Measurements from ENCODE around the gene ORC6. TPM values are rescaled to one million over a fixed set of nuclear protein-coding genes. Genes with fewer than 3 reads are reported as not detected.
A peak's percentile ranks its signal among the peaks of the same experiment; 100 is the strongest.

ORC6 gene
- total and polyA plus RNA-seq, 9 of the 15 experiments (the other 6 are each of a cell fraction or from before 2014, with no cell fraction given): 18.7 to 71.4 (median 47.0) TPM

GRCh38 chr16:46649588-46650253 lies 39.7 kb upstream of the ORC6 start (continued):
- TF ChIP-seq TRIM25 (IDR thresholded peaks at IDR 0.05; ENCODE audit: borderline replicate concordance) (no peak), ZNF785 (CRISPR knock-in tag; IDR thresholded peaks at IDR 0.05) (no peak), RBM17 (IDR thresholded peaks at IDR 0.05; ENCODE audit: borderline replicate concordance, low read depth, low read length) (no peak), ZNF184 (CRISPR knock-in tag; IDR thresholded peaks at IDR 0.05) (no peak), MLX (CRISPR knock-in tag; conservative IDR thresholded peaks at IDR 0.05) (no peak), TEAD2 (tag; IDR thresholded peaks at IDR 0.05) (no peak), SAFB (IDR thresholded peaks at IDR 0.05; ENCODE audit: borderline replicate concordance, low read depth, low read length) (no peak), ZNF395 (CRISPR knock-in tag; IDR thresholded peaks at IDR 0.05) (no peak), ZBTB17 (CRISPR knock-in tag; IDR thresholded peaks at IDR 0.05) (no peak), ELF1 (tag; IDR thresholded peaks at IDR 0.05) (no peak), CREB3 (tag; conservative IDR thresholded peaks at IDR 0.05; ENCODE audit: low read depth) (no peak), REST (IDR thresholded peaks at IDR 0.05; ENCODE audit: borderline replicate concordance) (peak; percentile 26), REST (CRISPR knock-in tag; IDR thresholded peaks at IDR 0.05; ENCODE audit: low read depth) (no peak), CTBP1 (IDR thresholded peaks at IDR 0.05; ENCODE audit: borderline replicate concordance) (0 out of 2 replicates have a peak, but pooled peaks have one; percentile 6)
